Loucy (cell line): ENCODE measurements around the gene KRTAP9-7.
A peak's percentile ranks its signal among the peaks of the same experiment; 100 is the strongest.

Source experiments
- H2AFZ ChIP-seq: fragments of 200-600 bp; sonication (generic); 2 replicates; pipeline ENCODE4 v1.6.0; 2016; ENCODE audit warnings: antibody characterized with exemption, mild to moderate bottlenecking, low read length, moderate library complexity
- H3F3A ChIP-seq: fragments of 200-600 bp; 2 replicates; pipeline ENCODE4 v1.6.0; 2016; ENCODE audit warnings: antibody characterized with exemption, low read depth, mild to moderate bottlenecking
- H3K27me3 ChIP-seq: fragments of 200-600 bp; sonication (generic); 2 replicates; pipeline ENCODE4 v1.6.1; 2014; ENCODE audit warnings: low read length, mild to moderate bottlenecking; ENCODE audit not compliant: insufficient read depth, poor library complexity, severe bottlenecking
- H3K36me3 ChIP-seq: fragments of 200-600 bp; sonication (generic); 2 replicates; pipeline ENCODE4 v1.6.1; 2016; ENCODE audit warnings: low read length; ENCODE audit not compliant: insufficient read depth
- H3K4me1 ChIP-seq: fragments of 200-600 bp; sonication (generic); 2 replicates; pipeline ENCODE4 v1.5.1; 2014; ENCODE audit warnings: low read length, mild to moderate bottlenecking; ENCODE audit not compliant: insufficient read depth, poor library complexity, severe bottlenecking
- H3K4me2 ChIP-seq: fragments of 200-600 bp; sonication (generic); 2 replicates; pipeline ENCODE4 v1.6.0; 2014; ENCODE audit warnings: antibody characterized with exemption, low read length, low read depth, mild to moderate bottlenecking; ENCODE audit not compliant: poor library complexity, severe bottlenecking
- H3K4me3 ChIP-seq: fragments of 200-600 bp; sonication (generic); 2 replicates; pipeline ENCODE4 v1.5.1; 2014; ENCODE audit warnings: low read length, mild to moderate bottlenecking, mixed read lengths; ENCODE audit not compliant: poor library complexity, severe bottlenecking
- H3K79me2 ChIP-seq: fragments of 200-600 bp; sonication (generic); 2 replicates; pipeline ENCODE4 v1.6.1; 2014; ENCODE audit warnings: low read length; ENCODE audit not compliant: insufficient read depth
- H3K9ac ChIP-seq: fragments of 200-600 bp; sonication (generic); 2 replicates; pipeline ENCODE4 v1.6.0; 2014; ENCODE audit warnings: mild to moderate bottlenecking, low read depth, low read length, moderate library complexity; ENCODE audit not compliant: poor library complexity, severe bottlenecking
- H3K9me2 ChIP-seq: fragments of 200-600 bp; sonication (generic); replicated peaks from 2 replicates; pipeline ENCODE4 v1.6.1; 2016; ENCODE audit warnings: low read depth, low read length, mixed read lengths
- H3K9me3 ChIP-seq: fragments of 200-600 bp; sonication (generic); 2 replicates; pipeline ENCODE4 v1.6.1; 2014; ENCODE audit warnings: mild to moderate bottlenecking, antibody characterized with exemption, low read length, low read depth; ENCODE audit not compliant: insufficient read depth
- H4K20me1 ChIP-seq: fragments of 200-600 bp; sonication (generic); 2 replicates; pipeline ENCODE4 v1.6.0; 2014; ENCODE audit warnings: antibody characterized with exemption, low read length, mild to moderate bottlenecking; ENCODE audit not compliant: insufficient read depth, poor library complexity, severe bottlenecking
- CTCF ChIP-seq: fragments of 200-600 bp; sonication (generic); conservative IDR thresholded peaks from 2 replicates; pipeline ENCODE4 v1.5.1; 2014; ENCODE audit warnings: mild to moderate bottlenecking, antibody characterized with exemption, low read length
- EZH2phosphoT487 ChIP-seq: fragments of 200-600 bp; IDR thresholded peaks from 2 replicates; pipeline ENCODE4 v1.6.1; 2018; ENCODE audit warnings: antibody characterized with exemption, mild to moderate bottlenecking, moderate library complexity, borderline replicate concordance

The KRTAP9-7 gene

GRCh38 chr17:41298458-41299135, 23.1 kb downstream of the KRTAP9-7 start:
- H4K20me1 ChIP-seq, result no peaks in the 10 kb centered on the region
- H3K9ac ChIP-seq, result no peak overlapping the region
- H3K79me2 ChIP-seq, result no peaks in the 10 kb centered on the region
- H3K9me3 ChIP-seq, result no peaks in the 10 kb centered on the region
- H3F3A ChIP-seq, result no peaks in the 10 kb centered on the region
- H3K36me3 ChIP-seq, result no peaks in the 10 kb centered on the region
- H3K4me3 ChIP-seq, result no peak overlapping the region
- no peak overlapping the region for H3K4me2 ChIP-seq
- H3K9me2 ChIP-seq, result no peaks in the 10 kb centered on the region
- H3K4me1 ChIP-seq, result peaks cover 7% of the 10 kb centered on the region
- H2AFZ ChIP-seq, result no peak overlapping the region
- H3K27me3 ChIP-seq, result no peaks in the 10 kb centered on the region
- no peak for TF ChIP-seq CTCF
- TF ChIP-seq EZH2phosphoT487, result no peak

GRCh38 chr17:41301204-41301790, 25.8 kb downstream of the KRTAP9-7 start:
- peaks cover 9% of the 10 kb centered on the region for H3K4me1 ChIP-seq
- TF ChIP-seq CTCF (no peak), EZH2phosphoT487 (no peak)
- H3K9me2 ChIP-seq, result no peaks in the 10 kb centered on the region
- H3K79me2 ChIP-seq, result no peaks in the 10 kb centered on the region
- H3K9me3 ChIP-seq, result no peaks in the 10 kb centered on the region
- H3K4me3 ChIP-seq, result no peak overlapping the region
- H3K9ac ChIP-seq, result no peak overlapping the region
- no peak overlapping the region for H3K4me2 ChIP-seq
- peak overlapping the region; percentile 67 for H2AFZ ChIP-seq
- no peaks in the 10 kb centered on the region for H3F3A ChIP-seq
- H3K27me3 ChIP-seq, result no peaks in the 10 kb centered on the region
- H4K20me1 ChIP-seq, result no peaks in the 10 kb centered on the region
- H3K36me3 ChIP-seq, result no peaks in the 10 kb centered on the region

- Histone ChIP-seq H3K4me3 (no peak within 1 kb of the TSS), H3K27me3 (no peaks in the 10 kb centered on the region), H2AFZ (0 out of 2 replicates have a peak within 1 kb of the TSS, but pooled peaks have one; percentile 67), H3K9me3 (no peaks in the 10 kb centered on the region), H3K79me2 (no peaks in the 10 kb centered on the region), H3K4me1 (peaks cover 18% of the 10 kb centered on the region), H3K36me3 (no peaks in the 10 kb centered on the region), H4K20me1 (no peaks in the 10 kb centered on the region), H3K4me2 (no peak within 1 kb of the TSS), H3F3A (no peaks in the 10 kb centered on the region), H3K9me2 (no peaks in the 10 kb centered on the region), H3K9ac (no peak within 1 kb of the TSS)
- no peak for TF ChIP-seq CTCF
- TF ChIP-seq EZH2phosphoT487, result no peak
Observed at GRCh38 chr17:41301916-41302901, 26.7 kb downstream of the KRTAP9-7 start, which contains the start of gene KRTAP29-1. Gene KRTAP29-1 (minus strand): TSS chr17:41302851. CDS start chr17:41302851, 0 bp downstream.
